K562 (cell line): Measurements from ENCODE around the gene LRRC39. TPM values are rescaled to one million over a fixed set of nuclear protein-coding genes. Genes with fewer than 3 reads are reported as not detected.

Experiments
- ARID3A ChIP-seq: IDR thresholded peaks from 2 replicates; pipeline ENCODE4 v1.6.1; 2012; ENCODE audit warnings: low read depth, low read length, improper control_type of control experiment, borderline replicate concordance
- ATF4 ChIP-seq: fragments of 450-650 bp; formaldehyde crosslinking; IDR thresholded peaks from 2 replicates; pipeline ENCODE4 v1.4.0; 2022; ENCODE audit warnings: mild to moderate bottlenecking, moderate library complexity
- CBFA2T3 ChIP-seq: fragments of 450-650 bp; IDR thresholded peaks from 2 replicates; pipeline ENCODE4 v1.6.1; 2017
- CTCF ChIP-seq, 3 experiments: IDR thresholded peaks in 2 of 3; conservative IDR thresholded peaks in 1 of 3; 2 replicates each; pipeline ENCODE4 v1.5.1; 2011 to 2012; ENCODE audit warnings: low read length in 3 of 3, mild to moderate bottlenecking in 3 of 3, control low read depth in 2 of 3, improper control_type of control experiment in 1 of 3, inconsistent platforms in 1 of 3, low read depth in 1 of 3, mixed read lengths in 1 of 3, moderate library complexity in 1 of 3; ENCODE audit not compliant: insufficient read depth in 2 of 3
- ELF4 ChIP-seq: fragments of 450-650 bp; formaldehyde crosslinking; IDR thresholded peaks from 2 replicates; pipeline ENCODE4 v1.4.0; 2022; ENCODE audit warnings: missing genetic modification characterization
- ELK3 ChIP-seq: fragments of 450-650 bp; formaldehyde crosslinking; IDR thresholded peaks from 2 replicates; pipeline ENCODE4 v1.4.0; 2020; ENCODE audit warnings: mild to moderate bottlenecking
- KDM1A ChIP-seq, 2 experiments: fragments of 450-650 bp; IDR thresholded peaks; 2 replicates each; pipeline ENCODE4 v1.6.1; 2016; ENCODE audit warnings: mild to moderate bottlenecking in 2 of 2
- NFIX ChIP-seq: fragments of 250-450 bp; sonication (Bioruptor Pico); IDR thresholded peaks from 2 replicates; pipeline ENCODE4 v1.4.0; 2020; ENCODE audit warnings: low read depth, mild to moderate bottlenecking, moderate library complexity
- RFX1 ChIP-seq: fragments of 450-650 bp; IDR thresholded peaks from 2 replicates; pipeline ENCODE4 v1.6.1; 2016; ENCODE audit warnings: mild to moderate bottlenecking, moderate library complexity
- SMARCE1 ChIP-seq: fragments of 450-650 bp; IDR thresholded peaks from 2 replicates; pipeline ENCODE4 v1.7.1; 2016; ENCODE audit warnings: mild to moderate bottlenecking
- TCF7 ChIP-seq: sonication (generic); IDR thresholded peaks from 2 replicates; pipeline ENCODE4 v1.6.1; 2016; ENCODE audit warnings: antibody characterized with exemption, borderline replicate concordance
- USF1 ChIP-seq: sonication (generic); formaldehyde crosslinking; IDR thresholded peaks from 2 replicates; pipeline ENCODE4 v1.9.0; 2022; ENCODE audit warnings: mild to moderate bottlenecking, missing genetic modification reagents
- ZBED1 ChIP-seq: IDR thresholded peaks from 2 replicates; pipeline ENCODE4 v1.6.1; 2014
- ZBTB5 ChIP-seq: fragments of 450-650 bp; IDR thresholded peaks from 2 replicates; pipeline ENCODE4 v1.6.1; 2017; ENCODE audit warnings: antibody characterized with exemption
- ZNF184 ChIP-seq: sonication (generic); formaldehyde crosslinking; IDR thresholded peaks from 2 replicates; pipeline ENCODE4 v1.5.0; 2020; ENCODE audit warnings: missing genetic modification reagents
- ZNF354B ChIP-seq: fragments of 250-450 bp; sonication (Bioruptor Pico); IDR thresholded peaks from 2 replicates; pipeline ENCODE4 v1.4.0; 2020
- ZNF511 ChIP-seq: sonication (generic); formaldehyde crosslinking; IDR thresholded peaks from 2 replicates; pipeline ENCODE4 v1.8.0; 2022; ENCODE audit warnings: mild to moderate bottlenecking, missing genetic modification reagents
- ZNF583 ChIP-seq: fragments of 250-450 bp; sonication (Bioruptor Pico); IDR thresholded peaks from 2 replicates; pipeline ENCODE4 v1.4.0; 2020
- polyA plus RNA-seq, 8 experiments: library from polyadenylated mRNA; depleted of rRNA in 4 of 8; stranded (reverse) in 5 of 8; unstranded in 3 of 8; fragments of >200 nt; fragmentation: Nextera tagmentation in 2 of 8; fragmentation: Illumina TruSeq in 1 of 8; extraction: Ambion mirVana in 2 of 8; extraction: Trizol in 1 of 8; gene quantifications; 2 replicates each; pipeline versions ENCODE4 v1.2.1 to v1.2.3, GENCODE V29; 2011 to 2014; ENCODE audit warnings: inconsistent platforms in 1 of 8, missing spikeins in 1 of 8
- total RNA-seq, 7 experiments: library from RNA; depleted of rRNA in 6 of 7; stranded (reverse); fragments of >200 nt in 6 of 7; fragmentation: Illumina TruSeq in 2 of 7; extraction: Trizol in 2 of 7; gene quantifications; 2 replicates each; pipeline versions ENCODE4 v1.2.1 to v1.2.3, GENCODE V29; 2011 to 2021; ENCODE audit warnings: low replicate concordance in 1 of 7
- TF ChIP-seq, protein P1 (sequence below): fragments of 250-450 bp; sonication (Bioruptor Pico); IDR thresholded peaks from 2 replicates; pipeline ENCODE4 v1.8.0; 2022; ENCODE audit warnings: inconsistent platforms

Gene LRRC39
- total and polyA plus RNA-seq, 9 of the 15 experiments (the other 6 are each of a cell fraction or from before 2014, with no cell fraction given) = 1.00 to 3.1 (median 1.3) TPM

- TF ChIP-seq ZBTB5 (no peak), ARID3A (no peak), ZNF583 (CRISPR knock-in tag) (no peak), ELK3 (CRISPR knock-in tag) (no peak), ZNF184 (CRISPR knock-in tag) (no peak), RFX1 (no peak), ZBED1 (no peak), ZNF354B (CRISPR knock-in tag) (no peak), KDM1A (IDR thresholded peaks at IDR 0.05) (peak; percentile 62 to 63), TCF7 (no peak), ATF4 (no peak), USF1 (CRISPR knock-in tag) (no peak), CTCF (IDR thresholded peaks at IDR 0.05 in 2 of 3, conservative IDR thresholded peaks at IDR 0.05 in 1 of 3; ENCODE audit: insufficient read depth in 2 of 3, low read depth in 1 of 3, low read length in 3 of 3) (no peak), ELF4 (CRISPR knock-in tag) (no peak), CBFA2T3 (peak; percentile 64), ZNF511 (CRISPR knock-in tag) (no peak), NFIX (CRISPR knock-in tag) (no peak), SMARCE1 (0 out of 2 replicates have a peak, but pooled peaks have one; percentile 30)
- TF ChIP-seq, protein P1, sequence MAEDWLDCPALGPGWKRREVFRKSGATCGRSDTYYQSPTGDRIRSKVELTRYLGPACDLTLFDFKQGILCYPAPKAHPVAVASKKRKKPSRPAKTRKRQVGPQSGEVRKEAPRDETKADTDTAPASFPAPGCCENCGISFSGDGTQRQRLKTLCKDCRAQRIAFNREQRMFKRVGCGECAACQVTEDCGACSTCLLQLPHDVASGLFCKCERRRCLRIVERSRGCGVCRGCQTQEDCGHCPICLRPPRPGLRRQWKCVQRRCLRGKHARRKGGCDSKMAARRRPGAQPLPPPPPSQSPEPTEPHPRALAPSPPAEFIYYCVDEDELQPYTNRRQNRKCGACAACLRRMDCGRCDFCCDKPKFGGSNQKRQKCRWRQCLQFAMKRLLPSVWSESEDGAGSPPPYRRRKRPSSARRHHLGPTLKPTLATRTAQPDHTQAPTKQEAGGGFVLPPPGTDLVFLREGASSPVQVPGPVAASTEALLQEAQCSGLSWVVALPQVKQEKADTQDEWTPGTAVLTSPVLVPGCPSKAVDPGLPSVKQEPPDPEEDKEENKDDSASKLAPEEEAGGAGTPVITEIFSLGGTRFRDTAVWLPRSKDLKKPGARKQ = no peak
These were observed 35.7 kb downstream of the LRRC39 start (continued) for GRCh38 chr1:100142343-100142742.
